ENCODE data around the gene EFNB1.
"Not testable (repeated sequence)": the region's sequence is repeated elsewhere in the genome, so short reads cannot be mapped to it uniquely, and the experiment has no call there.

Gene EFNB1

DNA sequence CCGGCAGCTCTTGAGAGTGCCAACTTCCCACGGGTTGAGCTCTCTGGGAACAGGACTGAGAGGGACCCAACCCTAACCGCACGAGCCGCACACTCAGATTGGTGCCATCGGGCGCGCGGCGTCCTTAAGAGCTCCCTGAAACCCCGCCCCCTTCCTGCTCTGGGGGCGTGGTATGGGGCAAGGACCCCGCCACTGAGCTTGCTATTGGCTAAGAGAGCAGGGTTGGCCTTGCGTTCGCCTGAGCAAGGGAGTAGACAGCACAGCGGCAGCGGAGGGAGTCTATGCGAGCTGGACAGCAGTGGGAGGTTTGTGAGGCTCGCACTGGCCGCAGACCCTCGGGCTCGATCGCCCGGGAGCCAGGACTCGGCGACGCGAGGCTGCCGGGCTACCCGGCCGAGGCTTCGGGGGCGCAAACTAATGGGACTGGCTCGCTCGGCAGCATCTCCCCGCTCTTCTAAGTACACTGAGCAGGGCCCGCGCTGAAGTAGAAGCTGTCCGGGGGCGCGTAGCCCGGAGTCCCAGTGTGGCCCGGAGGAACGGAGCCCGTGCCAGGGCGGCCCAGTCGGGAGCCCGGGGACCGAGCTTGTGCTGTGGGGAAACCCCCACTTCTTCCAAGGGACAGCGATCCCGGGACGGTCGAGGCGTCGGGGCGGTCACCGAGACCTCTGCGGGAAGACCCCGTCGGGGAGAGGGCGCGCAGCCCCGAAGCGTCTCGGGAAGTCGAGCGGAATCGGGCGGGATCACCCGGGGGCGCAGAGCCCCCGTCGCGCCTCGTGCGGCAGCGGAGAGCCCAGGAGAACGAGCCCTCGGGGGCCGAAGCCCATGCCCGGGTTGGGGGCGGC, at the start of gene EFNB1:
TSS of gene EFNB1 (plus strand) at position 282 of the 842 bp plus-strand sequence. CDS start 756 bp downstream, outside the sequence.
- DNase-seq (ENCODE audit: low spot score): peak; percentile 89

DNA sequence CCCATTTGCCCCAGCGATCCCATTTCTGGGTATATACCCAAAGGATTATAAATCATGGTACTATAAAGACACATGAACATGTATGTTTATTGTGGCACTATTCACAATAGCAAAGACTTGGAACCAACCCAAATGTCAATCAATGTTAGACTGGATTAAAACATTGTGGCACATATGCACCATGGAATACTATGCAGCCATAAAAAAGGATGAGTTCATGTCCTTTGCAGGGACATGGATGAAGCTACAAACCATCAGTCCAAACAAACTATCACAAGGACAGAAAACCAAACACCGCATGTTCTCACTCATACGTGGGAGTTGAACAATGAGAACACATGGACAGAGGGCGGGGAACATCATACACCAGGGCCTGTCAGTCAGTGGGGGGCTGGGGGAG, 47.5 kb upstream of the EFNB1 start:
- not testable (repeated sequence) for DNase-seq (ENCODE audit: low spot score)

DNA sequence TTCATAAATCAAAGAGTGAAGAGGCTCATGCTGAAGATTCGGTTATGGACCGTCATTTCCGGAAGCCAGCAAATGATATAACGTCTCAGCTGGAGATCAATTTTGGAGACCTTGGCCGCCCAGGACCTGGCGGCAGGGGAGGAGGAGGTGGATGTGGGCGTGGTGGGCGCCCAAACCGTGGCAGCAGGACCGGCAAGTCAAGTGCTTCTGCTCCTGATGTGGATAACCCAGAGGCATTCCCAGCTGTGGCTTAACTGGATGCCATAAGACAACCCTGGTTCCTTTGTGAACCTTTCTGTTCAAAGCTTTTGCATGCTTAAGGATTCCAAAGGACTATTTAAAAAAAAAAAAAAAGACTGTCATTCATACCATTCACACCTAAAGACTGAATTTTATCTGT, 44.0 kb upstream of the EFNB1 start:
- no peak for DNase-seq (ENCODE audit: low spot score)

DNA sequence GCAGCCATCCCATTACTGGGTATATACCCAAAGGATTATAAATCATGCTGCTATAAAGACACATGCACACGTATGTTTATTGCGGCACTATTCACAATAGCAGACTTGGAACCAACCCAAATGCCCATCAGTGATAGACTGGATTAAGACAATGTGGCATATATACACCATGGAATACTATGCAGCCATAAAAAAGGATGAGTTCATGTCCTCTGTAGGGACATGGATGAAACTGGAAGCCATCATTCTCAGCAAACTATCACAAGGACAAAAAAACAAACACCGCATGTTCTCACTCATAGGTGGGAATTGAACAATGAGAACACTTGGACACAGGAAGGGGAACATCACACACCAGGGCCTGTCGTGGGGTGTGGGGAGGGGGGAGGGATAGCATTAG, 42.2 kb upstream of the EFNB1 start:
- DNase-seq (ENCODE audit: low spot score): not testable (repeated sequence)

DNA sequence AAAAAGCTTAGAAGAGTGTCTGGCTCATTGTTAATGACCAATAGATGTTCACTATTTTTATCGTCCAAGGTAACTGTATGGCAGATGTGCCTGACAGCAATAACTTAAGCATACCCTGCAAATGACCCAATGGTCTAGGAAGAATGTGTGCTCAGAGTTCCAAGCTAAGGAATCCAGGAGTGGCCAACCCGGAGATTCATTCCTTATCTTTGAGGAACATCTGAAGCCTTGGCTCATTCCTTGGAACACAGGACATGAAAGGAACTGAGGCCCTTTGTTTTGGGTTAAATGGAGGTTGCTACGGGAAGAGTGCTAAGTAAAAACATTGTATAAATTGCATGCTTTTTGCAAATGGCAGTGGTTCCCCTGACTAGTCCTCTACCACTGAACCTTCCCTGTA, 38.9 kb upstream of the EFNB1 start:
- DNase-seq (ENCODE audit: low spot score): no peak

DNA sequence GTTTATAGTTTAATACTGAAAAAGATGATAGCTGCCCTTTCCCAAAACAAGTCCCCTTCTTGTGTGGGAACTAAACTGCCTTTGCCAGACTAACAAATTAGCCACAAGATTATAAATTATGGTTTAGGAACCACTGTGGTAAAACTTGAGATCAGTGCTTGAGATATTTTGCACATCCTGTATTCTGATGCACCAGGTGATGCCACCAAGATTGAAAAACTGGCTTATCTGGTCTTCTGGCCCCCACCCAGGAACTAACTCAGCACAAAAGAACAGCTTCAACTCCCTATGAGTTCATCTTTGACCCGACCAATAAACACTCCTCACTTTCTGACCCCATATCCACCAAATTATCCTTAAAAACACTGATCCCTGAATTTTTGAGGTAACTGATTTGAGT, 36.7 kb upstream of the EFNB1 start:
- no peak for DNase-seq (ENCODE audit: low spot score)

DNA sequence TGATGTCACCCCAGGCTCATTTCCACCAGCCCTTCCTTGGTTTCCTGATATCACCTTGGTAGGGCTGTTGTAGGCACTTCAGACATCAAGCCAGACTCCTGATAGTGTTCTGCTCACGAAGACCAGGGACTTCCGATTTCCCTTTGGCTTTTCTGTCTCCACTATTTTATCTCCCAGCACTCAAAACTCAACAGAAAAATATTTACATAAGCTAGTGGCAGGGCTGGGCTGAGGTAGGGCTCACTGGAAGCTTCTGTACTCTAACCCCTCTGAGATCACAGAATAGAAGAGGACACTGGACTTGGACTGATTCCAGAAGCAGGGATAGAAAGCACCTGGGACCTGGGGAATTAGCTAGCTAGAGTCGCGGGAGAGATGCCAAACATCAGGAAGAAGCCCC, 34.4 kb upstream of the EFNB1 start:
- DNase-seq (ENCODE audit: low spot score): no peak

DNA sequence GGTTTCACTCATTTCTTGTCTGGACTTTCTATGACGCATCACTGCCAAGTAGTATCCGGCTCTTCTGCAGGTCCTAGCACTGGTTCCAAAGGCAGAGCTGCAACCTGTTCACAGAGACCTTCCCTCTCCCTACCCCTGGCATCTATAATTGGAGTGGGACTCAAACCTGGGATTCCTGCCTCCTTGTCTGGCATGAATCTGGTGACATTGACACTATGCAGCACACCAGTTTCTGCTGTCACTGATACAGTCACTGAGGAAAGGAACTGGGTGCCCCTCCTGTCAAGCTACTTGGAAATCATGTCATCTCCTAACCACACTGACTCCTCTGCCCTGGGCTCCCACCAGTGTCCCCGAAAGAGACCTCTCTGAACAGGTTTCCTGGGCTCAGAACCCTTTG, 33.1 kb upstream of the EFNB1 start:
- no peak for DNase-seq (ENCODE audit: low spot score)

DNA sequence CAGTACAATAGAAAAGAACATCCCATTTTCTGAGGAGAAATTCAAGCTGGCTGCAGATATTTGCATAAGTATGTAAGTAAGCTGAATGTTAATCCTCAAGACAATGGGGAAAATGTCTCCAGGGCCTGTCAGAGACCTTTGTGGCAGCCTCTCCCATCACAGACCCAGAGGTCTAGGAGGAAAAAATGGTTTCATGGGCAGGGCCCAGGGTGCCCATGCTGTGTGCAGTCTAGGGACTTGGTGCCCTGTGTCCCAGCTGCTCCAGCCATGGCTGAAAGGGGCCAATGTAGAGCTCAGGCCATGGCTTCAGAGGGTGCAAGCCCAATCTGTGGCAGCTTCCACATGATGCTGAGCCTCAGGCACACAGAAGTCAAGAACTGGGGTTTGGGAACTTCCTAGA, 30.4 kb upstream of the EFNB1 start:
- not testable (repeated sequence) for DNase-seq (ENCODE audit: low spot score)

DNA sequence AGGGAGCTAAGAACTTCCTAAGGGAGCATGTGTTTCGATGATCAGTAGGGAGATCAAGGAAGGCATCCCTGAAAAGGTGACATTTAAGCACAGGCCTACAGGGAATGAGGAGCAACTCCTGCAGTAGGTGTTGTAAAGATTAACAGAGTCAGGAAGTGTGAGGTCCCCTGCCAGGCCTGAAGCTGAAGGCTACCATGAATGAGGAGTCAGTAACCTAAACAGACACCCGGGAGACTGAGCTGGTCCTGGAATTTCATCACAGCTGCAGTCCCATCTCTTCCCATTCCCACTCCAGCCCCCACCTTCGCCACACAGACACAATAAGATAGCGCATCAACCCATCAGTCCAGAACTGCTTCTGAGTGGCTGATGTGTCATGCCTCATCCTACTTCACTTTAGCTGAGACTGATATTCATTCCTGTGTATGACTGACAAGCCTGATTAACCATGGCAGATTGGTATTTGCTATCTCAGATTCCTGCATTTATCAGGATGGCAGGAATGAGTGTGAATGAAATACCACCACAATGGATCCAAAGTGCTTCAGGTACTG, 27.0 kb upstream of the EFNB1 start:
- no peak for DNase-seq (ENCODE audit: low spot score)

DNA sequence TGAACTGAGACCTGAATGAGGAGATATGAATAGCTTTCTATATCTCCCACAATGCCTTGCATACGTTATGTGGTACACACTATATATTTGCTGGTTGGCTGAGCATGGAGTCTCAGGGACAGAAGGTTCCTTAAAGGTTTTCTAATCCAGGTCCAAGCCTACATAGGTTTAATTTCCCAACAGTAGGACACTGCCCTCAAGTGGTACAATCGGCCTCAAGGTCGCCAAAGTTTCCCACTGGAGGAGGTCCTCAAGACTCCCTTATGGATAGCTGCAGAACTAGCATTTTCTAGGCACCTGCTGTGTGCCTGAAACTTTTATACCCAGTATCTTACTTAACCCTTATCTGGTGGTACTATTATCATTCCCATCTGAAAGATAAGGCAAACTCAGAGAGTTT, 21.0 kb upstream of the EFNB1 start:
- DNase-seq (ENCODE audit: low spot score): peak; percentile 32

DNA sequence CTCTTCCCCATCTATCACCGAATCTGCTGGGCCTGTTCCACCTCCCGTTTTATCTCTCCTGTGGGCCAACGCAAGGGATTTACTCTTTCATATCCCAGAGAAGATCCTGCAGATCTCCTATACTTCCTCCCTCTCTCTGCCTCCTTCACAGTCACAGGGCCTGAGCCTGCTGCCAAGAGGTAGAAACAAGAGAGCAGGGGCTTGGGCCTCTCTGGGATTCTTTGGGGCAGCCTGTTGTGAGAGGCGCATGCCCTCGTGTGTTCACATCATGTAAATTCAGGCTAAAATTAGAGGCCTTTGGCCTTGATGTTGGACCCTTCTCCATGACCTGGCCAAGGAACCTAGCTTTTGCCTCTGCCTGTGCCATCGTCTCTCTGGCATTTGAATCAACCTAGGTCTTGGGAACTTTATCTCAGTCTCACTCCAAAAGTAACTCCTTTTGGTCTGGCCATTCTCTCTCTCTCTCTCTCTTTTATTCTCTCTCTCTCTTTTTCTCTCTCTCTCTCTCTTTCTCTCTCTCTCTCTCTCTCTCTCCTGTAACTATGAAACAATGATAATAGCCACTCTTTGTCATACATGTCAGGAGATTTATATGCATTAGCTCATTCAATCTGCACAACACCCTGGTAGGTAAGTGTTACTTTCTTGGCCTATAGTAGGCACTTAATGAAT, 20.0 kb upstream of the EFNB1 start:
- DNase-seq (ENCODE audit: low spot score): no peak

DNA sequence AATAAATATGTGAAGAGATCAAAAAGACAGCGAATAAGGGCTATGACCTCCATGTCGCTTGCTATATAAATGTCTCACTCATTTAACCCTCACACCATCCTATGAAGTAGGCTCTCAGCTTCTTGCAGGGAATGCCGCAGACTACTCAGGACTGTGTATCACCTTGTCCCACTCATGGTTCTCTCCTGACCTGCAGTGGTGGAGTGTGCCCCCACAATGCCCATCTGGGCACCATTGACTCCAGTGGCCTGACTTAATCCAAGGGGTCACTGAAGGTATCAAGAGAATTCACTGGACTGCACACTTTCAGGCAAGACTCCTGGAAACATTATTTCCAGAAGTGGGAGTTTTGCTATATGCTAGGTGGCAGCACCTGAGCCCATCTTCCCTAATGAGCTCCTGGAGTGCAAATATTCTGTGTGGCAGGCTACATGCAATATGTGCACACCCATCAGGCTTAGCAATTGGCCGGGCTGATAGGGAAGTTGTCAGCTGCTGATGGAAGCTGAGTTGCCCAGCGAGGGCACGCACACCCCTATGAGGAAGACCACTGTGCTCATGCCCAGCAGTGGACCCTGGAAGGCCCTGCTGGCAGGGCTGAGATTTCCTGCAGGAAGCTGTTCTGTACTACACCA, 8.2 kb upstream of the EFNB1 start:
- DNase-seq (ENCODE audit: low spot score): no peak

DNA sequence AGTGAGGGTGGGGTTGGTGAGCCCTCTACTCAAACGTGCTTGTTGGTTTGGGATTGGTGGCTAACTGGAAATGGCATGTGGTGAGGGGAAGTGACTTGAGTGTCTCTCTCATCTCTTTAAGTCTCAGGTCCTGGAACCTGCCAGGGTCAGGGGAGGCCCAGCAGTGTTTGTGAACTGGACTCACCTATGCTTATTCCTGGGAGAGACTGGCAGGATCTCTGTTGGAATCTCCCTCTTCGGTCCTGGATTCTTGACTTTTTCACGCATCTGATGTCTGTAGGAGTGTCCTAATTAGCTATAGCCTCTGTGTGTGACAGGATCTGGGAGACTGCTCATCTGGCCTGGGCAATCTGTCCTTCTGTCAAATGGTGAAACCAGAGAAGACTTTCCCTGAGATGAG, 7.2 kb upstream of the EFNB1 start:
- DNase-seq (ENCODE audit: low spot score): no peak

DNA sequence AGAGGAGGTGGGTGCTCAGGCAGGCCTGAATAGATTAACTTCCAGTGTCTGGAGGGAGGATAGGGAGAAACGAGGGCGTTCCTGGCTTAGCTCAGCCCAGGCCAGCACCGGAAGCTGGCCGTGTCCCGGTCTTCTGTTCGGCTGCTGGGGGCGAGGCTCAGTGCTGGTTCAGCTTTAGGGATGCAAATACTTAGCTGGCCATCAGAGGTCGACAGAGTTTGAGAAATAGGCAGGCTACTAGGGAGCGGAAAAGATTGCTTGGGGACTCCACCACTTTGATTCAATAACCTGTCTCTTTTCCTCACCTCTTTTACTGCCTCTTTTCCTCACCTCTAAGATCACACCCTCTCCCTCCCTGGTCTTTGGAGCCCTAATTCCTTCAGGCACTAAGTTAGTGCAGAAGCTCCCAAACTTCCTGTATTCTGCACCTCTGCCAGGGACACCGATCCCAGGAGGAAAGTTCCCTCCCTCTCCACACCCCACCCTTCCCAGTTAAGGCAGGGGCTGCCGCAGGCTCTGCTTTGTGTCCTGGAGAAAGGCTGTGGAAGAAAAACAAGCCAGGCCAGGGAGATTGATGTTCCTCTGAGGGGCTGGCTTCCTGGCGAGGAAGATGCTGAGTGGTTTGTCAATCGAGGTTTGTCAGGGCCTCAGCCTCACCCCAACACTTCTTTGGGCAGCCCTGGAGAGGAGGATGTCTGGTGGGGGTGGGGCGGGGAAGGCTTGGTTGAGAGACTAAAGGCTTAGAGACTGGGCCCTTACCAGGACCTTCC, 6.0 kb upstream of the EFNB1 start:
- peak; percentile 74 for DNase-seq (ENCODE audit: low spot score)

DNA sequence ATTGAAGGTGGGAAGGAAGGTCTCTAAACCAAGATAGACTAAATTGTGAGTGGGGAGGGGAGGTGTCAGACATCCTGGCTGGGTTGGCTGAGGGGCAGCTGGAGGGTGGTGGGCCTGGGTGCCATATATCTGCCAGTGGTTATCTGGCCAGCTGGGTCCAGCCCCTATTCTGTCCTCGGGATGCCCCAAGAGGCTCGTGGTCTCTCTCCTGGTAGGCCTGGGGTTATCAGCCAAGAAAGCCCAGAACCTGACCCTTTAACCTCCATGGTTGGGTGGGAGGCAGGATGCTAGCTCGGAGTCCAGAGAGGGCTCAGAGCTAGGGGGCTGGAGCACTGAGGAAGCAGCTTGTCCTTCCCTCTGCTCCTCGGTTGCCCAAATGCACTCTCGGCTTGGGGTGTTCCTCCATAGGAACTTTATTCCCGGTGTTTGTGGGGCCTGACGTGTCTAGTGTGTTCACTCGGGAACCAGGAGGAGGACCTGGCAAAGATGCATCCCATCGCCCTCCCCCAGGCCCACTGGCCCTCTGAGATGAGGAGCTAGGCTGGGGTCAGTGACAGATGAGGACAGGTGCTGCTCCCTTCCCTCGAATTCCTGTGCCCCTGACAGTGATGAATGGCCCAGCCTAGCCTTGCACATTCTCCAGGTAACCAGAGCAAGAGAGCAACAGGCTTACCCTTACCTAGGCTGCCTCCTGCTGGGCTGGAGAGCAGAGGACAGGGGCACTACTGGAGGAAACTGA, 5.2 kb upstream of the EFNB1 start:
- DNase-seq (ENCODE audit: low spot score): no peak

DNA sequence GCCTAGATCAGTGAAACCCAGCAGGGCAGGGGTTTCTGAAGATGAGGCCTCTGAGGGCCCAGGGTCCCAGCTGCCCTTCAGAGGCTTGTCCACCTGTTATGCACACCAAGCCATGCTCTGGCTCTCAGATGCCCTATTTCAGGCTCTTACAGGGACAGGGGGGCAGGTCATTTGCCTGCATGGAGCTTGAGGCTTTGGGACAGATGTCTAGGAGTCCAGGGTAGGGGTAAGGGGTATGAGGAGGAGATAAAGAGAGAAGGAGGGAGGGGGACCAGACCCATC, 4.7 kb upstream of the EFNB1 start:
- DNase-seq (ENCODE audit: low spot score): no peak

DNA sequence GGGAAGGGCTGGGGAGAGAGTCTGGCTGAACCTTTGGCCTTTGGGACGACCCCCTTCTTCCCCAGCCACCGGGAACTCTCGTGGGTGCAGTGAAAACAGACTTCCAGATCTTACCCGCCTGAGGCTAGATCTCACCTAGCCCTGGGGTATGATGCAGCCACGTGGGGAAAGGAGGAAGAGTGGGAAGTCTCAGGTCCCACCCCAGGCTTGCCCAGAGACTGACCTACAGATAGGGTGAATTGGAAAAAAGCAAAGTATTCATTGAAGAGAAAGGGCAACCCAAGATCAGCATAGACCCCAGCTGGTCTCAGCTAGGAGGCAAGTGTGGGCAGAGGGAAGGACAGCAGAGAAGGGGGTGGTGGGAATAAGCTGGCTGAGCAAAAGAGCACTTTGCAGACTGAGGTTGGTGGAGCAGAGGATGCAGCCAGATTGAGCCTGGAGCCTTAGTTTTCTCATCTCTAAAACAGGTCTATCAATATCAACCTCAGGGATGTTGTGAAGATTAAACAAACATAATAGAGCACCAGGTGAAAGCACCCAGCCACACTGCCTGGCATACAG, 4.2 kb upstream of the EFNB1 start:
- no peak for DNase-seq (ENCODE audit: low spot score)

DNA sequence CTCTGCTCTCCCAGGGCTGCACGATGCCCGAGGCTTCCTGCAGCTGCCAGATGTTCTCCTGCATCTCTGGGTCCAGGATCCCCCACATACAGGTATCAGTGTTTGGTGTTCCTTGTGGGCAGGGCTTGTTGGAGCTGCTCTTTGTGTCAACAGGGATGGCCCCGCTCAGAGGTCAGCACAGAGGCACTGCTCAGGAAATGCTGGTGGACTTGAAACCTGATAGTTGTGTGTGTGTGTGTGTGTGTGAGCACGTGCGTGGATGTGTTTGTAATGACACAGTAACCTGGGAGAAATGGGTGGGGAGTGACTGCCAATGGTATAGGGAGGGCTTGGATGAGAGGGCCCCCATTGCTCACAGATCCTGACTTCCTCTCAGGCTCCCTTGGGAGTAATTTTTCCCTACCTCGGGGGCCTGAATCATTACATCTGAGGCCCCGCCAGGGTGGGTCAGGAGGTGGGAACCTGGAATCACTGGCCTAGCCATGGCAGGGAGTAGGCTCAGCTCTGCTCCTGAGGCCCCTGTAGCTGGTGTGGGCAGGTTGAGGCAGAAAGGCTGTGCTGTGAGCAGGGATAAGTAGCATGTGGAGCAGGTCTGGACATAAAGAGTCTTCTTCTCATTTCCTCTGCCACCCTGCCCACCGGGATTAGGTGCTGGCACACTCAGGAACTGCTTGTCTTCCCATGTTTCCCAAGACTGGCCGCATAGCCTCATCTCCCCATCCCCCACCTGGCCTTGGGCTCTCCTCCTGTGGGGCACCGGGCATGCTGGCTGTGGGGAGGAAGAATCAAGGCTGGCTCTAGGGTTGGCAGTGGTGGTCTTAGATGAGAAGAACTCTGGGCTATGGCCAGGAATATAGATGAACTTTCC, 2.5 kb upstream of the EFNB1 start:
- no peak for DNase-seq (ENCODE audit: low spot score)

DNA sequence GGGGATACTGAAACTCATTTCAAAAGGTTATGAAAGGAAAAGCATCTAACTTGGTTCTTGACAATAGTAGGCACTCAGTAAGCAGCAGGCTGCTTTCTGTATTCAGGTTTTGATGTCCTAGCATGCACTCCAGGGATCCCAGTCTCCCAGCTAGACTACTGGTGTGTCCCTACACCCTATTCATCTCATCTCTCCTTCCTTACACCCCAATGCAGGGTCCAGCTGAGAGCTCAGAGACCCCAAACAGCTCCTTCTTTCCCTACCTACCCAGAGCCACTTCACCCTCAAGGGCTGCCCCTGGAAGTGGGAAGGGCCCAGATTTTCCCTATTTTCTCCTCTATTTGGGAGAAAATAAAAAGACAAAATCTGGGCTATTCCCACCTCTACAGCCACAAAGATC, 1.6 kb upstream of the EFNB1 start:
- DNase-seq (ENCODE audit: low spot score): no peak
